GM18517 (cell line): Measurements from ENCODE around the gene RFTN1.

Source experiments
- ATAC-seq: cut with Tn5 transposase; IDR thresholded peaks from one replicate; pipeline ENCODE4 v1.9.1; 2021; ENCODE audit warnings: mild to moderate bottlenecking, moderate library complexity; ENCODE audit not compliant: unreplicated experiment

The RFTN1 gene

DNA sequence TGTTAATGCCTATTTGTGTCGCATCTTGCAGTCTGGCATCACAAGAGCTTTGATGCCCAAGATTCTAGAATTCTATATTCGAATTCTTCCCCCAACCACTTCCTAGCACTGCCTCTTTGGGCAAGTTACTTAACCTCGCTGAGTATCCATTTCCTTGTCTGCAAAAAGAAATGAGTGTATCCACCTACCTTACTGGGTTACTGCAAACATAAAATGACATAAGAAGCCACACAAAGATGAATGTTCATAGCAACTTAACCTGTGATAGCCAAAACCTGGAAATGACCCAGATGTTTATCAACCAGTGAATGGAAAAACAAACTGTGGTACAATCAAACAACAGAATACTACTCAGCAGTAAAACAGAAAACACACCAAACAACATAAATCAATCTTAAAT lies 24.9 kb downstream of the RFTN1 start:
- ATAC-seq = no peak

- ATAC-seq = no peak
These were observed 25.9 kb downstream of the RFTN1 start for GRCh38 chr3:16487511-16488175.

DNA sequence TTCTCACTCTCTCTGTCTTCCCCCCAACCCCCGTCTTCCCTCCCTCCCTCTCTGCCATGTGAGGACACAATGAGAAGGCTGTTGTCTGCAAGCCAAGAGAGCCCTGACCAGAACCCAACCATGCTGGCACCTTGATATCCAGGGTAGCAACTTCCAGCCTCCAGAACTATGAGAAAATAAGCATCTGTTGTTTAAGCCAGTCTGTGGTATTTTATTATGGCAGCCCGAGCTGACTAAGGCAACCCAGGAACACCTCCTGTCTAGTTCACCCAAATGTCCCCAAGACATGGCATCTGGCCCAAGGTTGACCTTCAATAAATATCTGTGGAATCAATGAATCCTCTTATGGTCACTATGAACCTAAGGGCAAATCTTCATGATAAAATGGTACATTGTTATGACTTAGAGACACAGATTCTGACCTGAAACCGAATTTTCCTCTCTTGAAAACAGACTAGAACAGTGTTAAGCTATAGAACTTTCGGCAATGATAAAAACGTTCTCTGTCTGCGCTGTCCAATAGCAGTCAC lies 26.5 kb downstream of the RFTN1 start:
- ATAC-seq = no peak

GRCh38 chr3:16486201-16486600 lies 27.3 kb downstream of the RFTN1 start:
- no peak for ATAC-seq

GRCh38 chr3:16485395-16485992 lies 28.0 kb downstream of the RFTN1 start:
- no peak for ATAC-seq

GRCh38 chr3:16484984-16485383 lies 28.5 kb downstream of the RFTN1 start:
- no peak for ATAC-seq

- no peak for ATAC-seq
These were observed 29.3 kb downstream of the RFTN1 start for GRCh38 chr3:16484216-16484615.

GRCh38 chr3:16482770-16483531 lies 30.5 kb downstream of the RFTN1 start:
- ATAC-seq = peak; percentile 55

- ATAC-seq = peak; percentile 20
These were observed 31.2 kb downstream of the RFTN1 start for GRCh38 chr3:16482194-16482769.

DNA sequence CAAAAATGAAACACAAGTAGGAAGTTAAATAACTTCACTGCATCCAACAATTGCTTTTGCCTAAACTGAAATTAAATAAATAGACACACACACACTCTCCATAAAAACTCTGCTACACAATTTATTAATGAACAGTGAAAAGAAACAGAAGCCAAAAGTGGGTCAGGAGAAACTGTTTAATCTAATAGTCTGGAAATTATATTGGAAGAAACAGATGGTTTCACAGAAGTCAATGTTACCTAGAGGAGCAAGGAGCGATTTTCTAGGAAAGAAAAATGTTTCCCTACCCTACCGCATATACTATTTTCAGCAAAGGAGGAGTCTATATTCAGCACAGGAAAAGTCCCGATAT lies 32.0 kb downstream of the RFTN1 start:
- ATAC-seq = no peak

DNA sequence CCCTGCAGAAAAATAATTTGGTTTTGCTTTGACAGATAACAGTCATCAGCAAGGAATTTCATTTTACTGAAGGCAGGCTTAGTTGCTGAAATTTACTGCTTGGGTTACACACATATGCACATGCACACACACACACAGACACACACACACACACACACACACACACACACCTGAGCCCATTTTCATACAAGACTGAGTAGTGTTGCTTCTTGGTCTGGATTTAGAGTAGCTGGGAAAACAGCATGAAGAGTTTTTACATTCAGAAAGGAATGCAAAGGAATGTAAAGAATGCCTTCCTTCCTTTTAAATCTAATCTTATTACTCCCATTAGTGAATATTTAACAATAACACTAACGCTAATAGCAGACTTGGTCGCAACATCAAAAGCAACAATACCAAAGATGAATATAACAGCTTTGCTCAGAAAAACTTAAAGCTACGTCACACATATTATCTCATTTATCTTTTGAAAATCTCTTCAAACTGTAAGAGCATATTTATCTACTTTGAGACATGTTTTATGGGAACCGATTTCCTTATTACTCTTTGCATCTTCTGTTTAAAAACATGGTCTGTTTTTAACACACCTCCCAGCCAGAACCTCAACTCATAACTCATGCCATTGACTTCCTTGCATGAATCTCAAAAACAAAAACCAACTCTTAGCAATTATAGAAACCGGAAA lies 32.5 kb downstream of the RFTN1 start:
- peak; percentile 65 for ATAC-seq

DNA sequence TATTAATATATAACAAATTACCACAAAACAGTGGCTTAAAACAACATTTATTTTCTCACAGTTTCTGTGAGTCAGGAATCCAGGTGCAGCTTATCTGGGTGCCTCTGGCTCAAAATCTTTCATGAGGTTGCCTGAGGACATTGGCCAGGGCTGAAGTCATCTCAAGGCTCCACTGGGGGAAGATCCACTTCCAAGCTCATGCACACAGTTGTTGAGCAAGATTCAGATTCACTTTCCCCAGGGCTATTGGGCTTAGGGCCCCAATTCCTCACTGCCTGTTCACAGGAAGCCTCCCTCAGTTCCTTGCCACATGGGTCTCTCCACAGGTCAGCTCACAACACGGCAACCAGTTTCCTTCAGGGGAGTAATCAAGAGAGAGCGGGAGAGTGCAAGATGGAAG lies 35.0 kb downstream of the RFTN1 start:
- no peak for ATAC-seq

- ATAC-seq = no peak
These were observed 36.0 kb downstream of the RFTN1 start for GRCh38 chr3:16477521-16477920.

GRCh38 chr3:16477056-16477455 lies 36.4 kb downstream of the RFTN1 start:
- no peak for ATAC-seq

- no peak for ATAC-seq
These were observed 36.9 kb downstream of the RFTN1 start for GRCh38 chr3:16476636-16477035.

GRCh38 chr3:16475766-16476165 lies 37.7 kb downstream of the RFTN1 start:
- no peak for ATAC-seq

- ATAC-seq = no peak
These were observed 38.6 kb downstream of the RFTN1 start for GRCh38 chr3:16474920-16475319.

- no peak for ATAC-seq
These were observed 39.3 kb downstream of the RFTN1 start for GRCh38 chr3:16474216-16474615.

DNA sequence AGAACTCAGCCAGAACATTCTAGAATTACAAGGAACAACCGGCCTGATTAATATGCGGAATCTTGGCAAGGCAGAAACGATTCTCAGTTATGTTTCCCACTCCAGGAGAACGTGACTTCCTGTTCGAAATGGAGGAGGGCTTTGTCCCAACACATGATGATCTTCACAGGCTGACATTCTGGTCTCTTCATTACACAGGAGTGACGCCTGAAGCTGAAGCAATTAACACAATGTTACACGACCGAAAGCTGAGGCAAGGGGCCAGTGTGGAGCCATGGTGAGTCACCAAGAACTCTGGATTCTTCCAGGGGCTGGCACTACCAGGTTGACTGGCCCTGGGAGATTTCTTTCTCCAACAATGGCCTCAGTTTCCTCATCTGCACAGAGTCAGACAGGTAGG lies 40.9 kb downstream of the RFTN1 start:
- ATAC-seq = no peak

DNA sequence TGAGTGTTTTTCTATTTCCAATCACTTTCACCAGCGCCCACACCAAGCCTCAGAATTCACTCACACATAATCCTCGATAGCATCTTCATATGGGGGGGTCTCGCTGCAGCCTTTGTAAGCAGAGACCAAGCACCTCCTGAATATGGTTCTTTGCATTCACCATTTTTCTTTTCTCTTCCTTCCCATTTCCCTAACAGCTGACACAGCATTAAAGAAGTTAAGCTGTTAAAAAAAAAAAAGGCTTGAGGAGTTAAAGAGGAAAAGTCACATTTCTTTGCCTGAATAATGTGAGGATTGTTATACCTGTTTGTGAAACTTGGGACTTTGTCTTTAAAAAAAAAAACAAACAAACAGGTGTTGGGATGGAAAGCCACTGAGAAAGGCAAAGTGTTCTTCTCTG lies 41.6 kb downstream of the RFTN1 start:
- ATAC-seq = no peak

GRCh38 chr3:16470590-16470989 lies 42.9 kb downstream of the RFTN1 start:
- no peak for ATAC-seq
